Liver (tissue), 9 donors: ENCODE measurements around the gene MAP6D1. TPM values are rescaled to one million over a fixed set of nuclear protein-coding genes. Genes with fewer than 3 reads are reported as not detected.
"Not testable (repeated sequence)": the region's sequence is repeated elsewhere in the genome, so short reads cannot be mapped to it uniquely, and the experiment has no call there.

ENCODE experiments used
- DNase-seq: peaks from one replicate; pipeline ENCODE4 v3.0.0-alpha.2; 2017; ENCODE audit warnings: low spot score
- H3K27ac ChIP-seq, 2 donors: one replicate each; pipeline ENCODE4 v1.7.0; 2013; ENCODE audit warnings: inconsistent platforms in 2 of 2, low read length in 2 of 2, control low read depth in 1 of 2, low read depth in 1 of 2, mild to moderate bottlenecking in 1 of 2
- H3K27me3 ChIP-seq, 4 donors: one replicate each; pipeline versions ENCODE4 v1.6.1 to v1.7.0; 2013; ENCODE audit warnings: low read length in 3 of 4, inconsistent platforms in 1 of 4, mild to moderate bottlenecking in 1 of 4, moderate library complexity in 1 of 4; ENCODE audit not compliant: control insufficient read depth in 4 of 4, insufficient read depth in 4 of 4
- H3K36me3 ChIP-seq, 4 donors: one replicate each; pipeline versions ENCODE4 v1.6.1 to v1.7.0; 2013; ENCODE audit warnings: low read length in 3 of 4, mild to moderate bottlenecking in 3 of 4, low read depth in 1 of 4, moderate library complexity in 1 of 4; ENCODE audit not compliant: control insufficient read depth in 4 of 4, insufficient read depth in 3 of 4
- H3K4me1 ChIP-seq, 4 donors: one replicate each; pipeline versions ENCODE4 v1.6.1 to v1.7.0; 2013; ENCODE audit warnings: low read length in 3 of 4, mild to moderate bottlenecking in 3 of 4, moderate library complexity in 1 of 4; ENCODE audit not compliant: control insufficient read depth in 4 of 4, insufficient read depth in 4 of 4
- H3K4me3 ChIP-seq, 3 donors: one replicate each; pipeline versions ENCODE4 v1.6.1 to v1.7.0; 2013; ENCODE audit warnings: low read length in 3 of 3, control low read depth in 1 of 3, low read depth in 1 of 3, mild to moderate bottlenecking in 1 of 3
- H3K9ac ChIP-seq, 2 donors: one replicate each; pipeline ENCODE4 v1.7.0; 2013; ENCODE audit warnings: low read length in 2 of 2, mild to moderate bottlenecking in 2 of 2, moderate library complexity in 2 of 2, control low read depth in 1 of 2, low read depth in 1 of 2
- H3K9me3 ChIP-seq, 4 donors: one replicate each; pipeline versions ENCODE4 v1.6.1 to v1.7.0; 2013; ENCODE audit warnings: low read length in 3 of 4; ENCODE audit not compliant: control insufficient read depth in 4 of 4
- ATF3 ChIP-seq: IDR thresholded peaks from 2 replicates; pipeline ENCODE4 v1.6.1; 2016; ENCODE audit warnings: antibody characterized with exemption
- GABPA ChIP-seq, 2 donors: IDR thresholded peaks in 1 of 2; conservative IDR thresholded peaks in 1 of 2; 2 replicates each; pipeline ENCODE4 v1.6.1; 2016; ENCODE audit warnings: antibody characterized with exemption in 2 of 2, mild to moderate bottlenecking in 1 of 2, moderate library complexity in 1 of 2
- HNF4A ChIP-seq, 2 donors: conservative IDR thresholded peaks; 2 replicates each; pipeline ENCODE4 v1.6.1; 2016; ENCODE audit warnings: antibody characterized with exemption in 2 of 2, mild to moderate bottlenecking in 2 of 2
- HNF4G ChIP-seq: IDR thresholded peaks from 2 replicates; pipeline ENCODE4 v1.6.1; 2016; ENCODE audit warnings: antibody characterized with exemption
- JUND ChIP-seq, 2 donors: IDR thresholded peaks; 2 replicates each; pipeline ENCODE4 v1.6.1; 2016; ENCODE audit warnings: antibody characterized with exemption in 2 of 2
- MAX ChIP-seq: IDR thresholded peaks from 2 replicates; pipeline ENCODE4 v1.6.1; 2016; ENCODE audit warnings: antibody characterized with exemption
- NR2F2 ChIP-seq: IDR thresholded peaks from 2 replicates; pipeline ENCODE4 v1.6.1; 2016; ENCODE audit warnings: antibody characterized with exemption
- RAD21 ChIP-seq, 2 donors: IDR thresholded peaks; 2 replicates each; pipeline ENCODE4 v1.6.1; 2016; ENCODE audit warnings: antibody characterized with exemption in 2 of 2, mild to moderate bottlenecking in 2 of 2
- REST ChIP-seq: IDR thresholded peaks from 2 replicates; pipeline ENCODE4 v1.6.1; 2016; ENCODE audit warnings: antibody characterized with exemption, mild to moderate bottlenecking
- SP1 ChIP-seq: IDR thresholded peaks from 2 replicates; pipeline ENCODE4 v1.6.1; 2018; ENCODE audit warnings: antibody characterized with exemption, mild to moderate bottlenecking
- YY1 ChIP-seq: IDR thresholded peaks from 2 replicates; pipeline ENCODE4 v1.6.1; 2016; ENCODE audit warnings: antibody characterized with exemption, mild to moderate bottlenecking
- WGBS: extraction: QIAGEN DNeasy Blood & Tissue Kit; methylation state at CpG from one replicate; pipeline ENCODE4 v1.1.7; 2013; 5-methylcytosine and 5-hydroxymethylcytosine counted together
- polyA plus RNA-seq, 2 donors: library from polyadenylated mRNA; stranded (reverse) in 1 of 2; unstranded in 1 of 2; fragments of 200-250 nt in 1 of 2; fragments of >200 nt in 1 of 2; fragmentation: Nextera tagmentation in 1 of 2; extraction: Ambion mirVana in 1 of 2; gene quantifications; one replicate each; pipeline versions ENCODE4 v1.2.1 to v1.2.3, GENCODE V29; 2013 to 2015
- total RNA-seq, 2 donors: library from RNA; depleted of rRNA; stranded (reverse); fragments of >200 nt; gene quantifications; one replicate each; pipeline ENCODE4 v1.2.3, GENCODE V29; 2014
- donor health status: healthy.
- donor health status: healthy.
- donor health status: healthy.
- donor health status: healthy.
- donor health status: healthy.

The MAP6D1 gene
- total and polyA plus RNA-seq, 4 donors: 0.06 to 0.33 (median 0.19) TPM; not detected in 1

- H3K27me3 ChIP-seq: no peaks in the 10 kb centered on the region
- no peak overlapping the region for H3K4me3 ChIP-seq
- no peak for DNase-seq
- H3K36me3 ChIP-seq: peaks cover 5 to 23% (median 8%) of the 10 kb centered on the region in 4 donors
- TF ChIP-seq NR2F2: no peak
- TF ChIP-seq JUND (IDR thresholded peaks at IDR 0.05): no peak
- H3K4me1 ChIP-seq: no peaks in the 10 kb centered on the region
- H3K9ac ChIP-seq: no peak overlapping the region
- no peaks in the 10 kb centered on the region for H3K9me3 ChIP-seq
- H3K27ac ChIP-seq: no peak overlapping the region
- WGBS: 86% methylated on average over 14 of the region's 14 CpGs
These were observed 45.4 kb downstream of the MAP6D1 start for GRCh38 chr3:183779896-183780465.

- Histone ChIP-seq H3K27ac (no peak overlapping the region), H3K36me3 (peaks cover 6 to 26% (median 9%) of the 10 kb centered on the region in 4 donors), H3K4me3 (no peak overlapping the region), H3K4me1 (no peaks in the 10 kb centered on the region), H3K27me3 (no peaks in the 10 kb centered on the region), H3K9ac (no peak overlapping the region), H3K9me3 (no peaks in the 10 kb centered on the region)
- 97% methylated on average over 4 of the region's 4 CpGs for WGBS
- no peak for TF ChIP-seq GABPA (IDR thresholded peaks at IDR 0.05 in 1 of 2, conservative IDR thresholded peaks at IDR 0.05 in 1 of 2)
- TF ChIP-seq SP1: no peak
- TF ChIP-seq ATF3: no peak
- no peak for TF ChIP-seq REST
- no peak for TF ChIP-seq MAX
- no peak for TF ChIP-seq HNF4G
- TF ChIP-seq YY1: no peak
- no peak for TF ChIP-seq RAD21 (IDR thresholded peaks at IDR 0.05)
- TF ChIP-seq HNF4A (conservative IDR thresholded peaks at IDR 0.05): no peak
- no peak for DNase-seq
These were observed 48.3 kb downstream of the MAP6D1 start for GRCh38 chr3:183777016-183777618.

- H3K4me3 ChIP-seq, H3K9me3 ChIP-seq, H3K27ac ChIP-seq, H3K4me1 ChIP-seq, H3K27me3 ChIP-seq, H3K9ac ChIP-seq, DNase-seq: not testable (repeated sequence)
- H3K36me3 ChIP-seq: peaks cover 6 to 26% (median 8%) of the 10 kb centered on the region in 4 donors
- 88% methylated on average over 5 of the region's 5 CpGs for WGBS
These were observed 48.9 kb downstream of the MAP6D1 start for GRCh38 chr3:183776451-183776850.
